Hepatocyte (in vitro differentiated cells): ENCODE results near the gene TMEM25. TPM values are rescaled to one million over a fixed set of nuclear protein-coding genes. Genes with fewer than 3 reads are reported as not detected.

Experiments
- DNase-seq: peaks from one replicate; pipeline ENCODE4 v3.0.0-alpha.2; 2016; ENCODE audit warnings: low spot score
- H2AFZ ChIP-seq: fragments of 200-600 bp; sonication (generic); 2 replicates; pipeline ENCODE4 v1.6.0; 2016; ENCODE audit warnings: antibody characterized with exemption, mild to moderate bottlenecking
- H3K27ac ChIP-seq: fragments of 200-600 bp; sonication (generic); 2 replicates; pipeline ENCODE4 v1.5.1; 2016; ENCODE audit warnings: mild to moderate bottlenecking
- H3K27me3 ChIP-seq: fragments of 200-600 bp; sonication (generic); 2 replicates; pipeline ENCODE4 v1.6.1; 2016
- H3K36me3 ChIP-seq: fragments of 200-600 bp; sonication (generic); replicated peaks from 2 replicates; pipeline ENCODE4 v1.5.1; 2016; ENCODE audit warnings: low read depth; ENCODE audit not compliant: insufficient read depth
- H3K4me1 ChIP-seq: fragments of 200-600 bp; sonication (generic); 2 replicates; pipeline ENCODE4 v1.5.1; 2016; ENCODE audit warnings: mild to moderate bottlenecking, moderate library complexity; ENCODE audit not compliant: insufficient read depth
- H3K4me2 ChIP-seq: fragments of 200-600 bp; sonication (generic); 2 replicates; pipeline ENCODE4 v1.6.0; 2016
- H3K4me3 ChIP-seq: fragments of 200-600 bp; sonication (generic); 2 replicates; pipeline ENCODE4 v1.5.1; 2016; ENCODE audit warnings: mild to moderate bottlenecking
- H3K79me2 ChIP-seq: fragments of 200-600 bp; sonication (generic); 2 replicates; pipeline ENCODE4 v1.6.0; 2017; ENCODE audit warnings: mild to moderate bottlenecking
- H3K9me2 ChIP-seq: fragments of 200-600 bp; sonication (generic); replicated peaks from 2 replicates; pipeline ENCODE4 v1.6.0; 2017; ENCODE audit warnings: mild to moderate bottlenecking; ENCODE audit not compliant: insufficient read depth
- H3K9me3 ChIP-seq: fragments of 200-600 bp; sonication (generic); 2 replicates; pipeline ENCODE4 v1.5.1; 2016; ENCODE audit warnings: low read depth, mild to moderate bottlenecking
- H4K20me1 ChIP-seq: fragments of 200-600 bp; sonication (generic); 2 replicates; pipeline ENCODE4 v1.6.0; 2016; ENCODE audit warnings: mild to moderate bottlenecking; ENCODE audit not compliant: insufficient read depth, poor library complexity, severe bottlenecking
- EZH2 ChIP-seq: fragments of 200-600 bp; sonication (generic); IDR thresholded peaks from 2 replicates; pipeline ENCODE4 v1.6.1; 2016; ENCODE audit warnings: antibody characterized with exemption, mild to moderate bottlenecking, borderline replicate concordance
- EZH2phosphoT487 ChIP-seq: fragments of 200-600 bp; sonication (generic); IDR thresholded peaks from one replicate; pipeline ENCODE4 v1.6.1; 2018; ENCODE audit warnings: antibody characterized with exemption, mild to moderate bottlenecking, low read depth, moderate library complexity; ENCODE audit not compliant: unreplicated experiment, severe bottlenecking
- WGBS: methylation state at CpG from one replicate; pipeline ENCODE4 v1.1.6; 2016; ENCODE audit warnings: low lambda C conversion rate; ENCODE audit errors: missing lambda C conversion rate; 5-methylcytosine and 5-hydroxymethylcytosine counted together
- polyA plus RNA-seq: library from polyadenylated mRNA; unstranded; fragments of >200 nt; fragmentation: Nextera tagmentation; extraction: Ambion mirVana; gene quantifications from 2 replicates; pipeline ENCODE4 v1.2.1, GENCODE V29; 2016
- total RNA-seq: library from RNA; depleted of rRNA; stranded (reverse); fragments of >200 nt; gene quantifications from 2 replicates; pipeline ENCODE4 v1.2.3, GENCODE V29; 2014
- TF ChIP-seq, protein P1 (sequence below): fragments of 200-600 bp; sonication (generic); IDR thresholded peaks from 2 replicates; pipeline ENCODE4 v1.5.1; 2016; ENCODE audit warnings: antibody characterized with exemption, mild to moderate bottlenecking; ENCODE audit not compliant: poor library complexity

TMEM25 gene
- total and polyA plus RNA-seq, 2 experiments from 2014 or later, result 32.3 to 42.9 TPM

DNA sequence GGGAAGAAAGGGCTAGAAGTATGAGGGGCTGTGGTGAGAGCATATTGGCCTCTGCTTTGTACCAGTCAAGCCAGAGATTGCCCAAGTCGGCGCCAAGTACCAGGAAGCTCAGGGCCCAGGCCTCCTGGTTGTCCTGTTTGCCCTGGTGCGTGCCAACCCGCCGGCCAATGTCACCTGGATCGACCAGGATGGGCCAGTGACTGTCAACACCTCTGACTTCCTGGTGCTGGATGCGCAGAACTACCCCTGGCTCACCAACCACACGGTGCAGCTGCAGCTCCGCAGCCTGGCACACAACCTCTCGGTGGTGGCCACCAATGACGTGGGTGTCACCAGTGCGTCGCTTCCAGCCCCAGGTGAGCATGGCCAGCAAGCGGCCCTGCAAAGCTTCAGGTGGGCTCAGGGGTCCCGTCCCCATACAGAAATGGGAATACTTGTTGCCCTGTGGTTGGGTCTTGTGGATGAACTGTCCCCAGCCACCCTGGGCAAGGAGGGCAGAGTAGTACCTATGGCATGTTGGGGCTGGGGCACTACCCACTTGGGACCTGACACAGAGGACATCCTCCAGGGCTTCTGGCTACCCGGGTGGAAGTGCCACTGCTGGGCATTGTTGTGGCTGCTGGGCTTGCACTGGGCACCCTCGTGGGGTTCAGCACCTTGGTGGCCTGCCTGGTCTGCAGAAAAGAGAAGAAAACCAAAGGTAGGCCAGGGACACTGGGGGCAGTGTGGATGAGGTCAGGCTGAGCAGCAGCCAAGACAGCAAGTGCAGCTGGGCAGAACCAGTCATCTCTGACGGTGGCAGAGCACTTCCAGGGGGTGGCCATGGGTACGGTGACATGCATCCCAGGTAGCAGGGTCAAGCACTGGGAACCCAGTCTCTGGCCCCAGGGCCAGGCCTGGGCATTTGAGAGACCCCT, 2.1 kb downstream of the TMEM25 start:
- WGBS, result 96% methylated on average over 19 of the region's 19 CpGs
- H3K36me3 ChIP-seq, result no peaks in the 10 kb centered on the region
- H2AFZ ChIP-seq, result no peak overlapping the region
- H3K9me3 ChIP-seq, result no peaks in the 10 kb centered on the region
- no peaks in the 10 kb centered on the region for H3K27me3 ChIP-seq
- DNase-seq, result no peak
- H3K4me1 ChIP-seq, result peaks cover 15% of the 10 kb centered on the region
- peak overlapping the region; percentile 9 for H3K27ac ChIP-seq
- H3K9me2 ChIP-seq, result no peaks in the 10 kb centered on the region
- no peak overlapping the region for H3K4me2 ChIP-seq
- peaks cover 10% of the 10 kb centered on the region for H3K79me2 ChIP-seq
- no peak overlapping the region for H3K4me3 ChIP-seq
- H4K20me1 ChIP-seq, result no peaks in the 10 kb centered on the region
- no peak for TF ChIP-seq EZH2
- no peak for TF ChIP-seq EZH2phosphoT487
- TF ChIP-seq, protein P1, sequence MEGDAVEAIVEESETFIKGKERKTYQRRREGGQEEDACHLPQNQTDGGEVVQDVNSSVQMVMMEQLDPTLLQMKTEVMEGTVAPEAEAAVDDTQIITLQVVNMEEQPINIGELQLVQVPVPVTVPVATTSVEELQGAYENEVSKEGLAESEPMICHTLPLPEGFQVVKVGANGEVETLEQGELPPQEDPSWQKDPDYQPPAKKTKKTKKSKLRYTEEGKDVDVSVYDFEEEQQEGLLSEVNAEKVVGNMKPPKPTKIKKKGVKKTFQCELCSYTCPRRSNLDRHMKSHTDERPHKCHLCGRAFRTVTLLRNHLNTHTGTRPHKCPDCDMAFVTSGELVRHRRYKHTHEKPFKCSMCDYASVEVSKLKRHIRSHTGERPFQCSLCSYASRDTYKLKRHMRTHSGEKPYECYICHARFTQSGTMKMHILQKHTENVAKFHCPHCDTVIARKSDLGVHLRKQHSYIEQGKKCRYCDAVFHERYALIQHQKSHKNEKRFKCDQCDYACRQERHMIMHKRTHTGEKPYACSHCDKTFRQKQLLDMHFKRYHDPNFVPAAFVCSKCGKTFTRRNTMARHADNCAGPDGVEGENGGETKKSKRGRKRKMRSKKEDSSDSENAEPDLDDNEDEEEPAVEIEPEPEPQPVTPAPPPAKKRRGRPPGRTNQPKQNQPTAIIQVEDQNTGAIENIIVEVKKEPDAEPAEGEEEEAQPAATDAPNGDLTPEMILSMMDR, result no peak

DNA sequence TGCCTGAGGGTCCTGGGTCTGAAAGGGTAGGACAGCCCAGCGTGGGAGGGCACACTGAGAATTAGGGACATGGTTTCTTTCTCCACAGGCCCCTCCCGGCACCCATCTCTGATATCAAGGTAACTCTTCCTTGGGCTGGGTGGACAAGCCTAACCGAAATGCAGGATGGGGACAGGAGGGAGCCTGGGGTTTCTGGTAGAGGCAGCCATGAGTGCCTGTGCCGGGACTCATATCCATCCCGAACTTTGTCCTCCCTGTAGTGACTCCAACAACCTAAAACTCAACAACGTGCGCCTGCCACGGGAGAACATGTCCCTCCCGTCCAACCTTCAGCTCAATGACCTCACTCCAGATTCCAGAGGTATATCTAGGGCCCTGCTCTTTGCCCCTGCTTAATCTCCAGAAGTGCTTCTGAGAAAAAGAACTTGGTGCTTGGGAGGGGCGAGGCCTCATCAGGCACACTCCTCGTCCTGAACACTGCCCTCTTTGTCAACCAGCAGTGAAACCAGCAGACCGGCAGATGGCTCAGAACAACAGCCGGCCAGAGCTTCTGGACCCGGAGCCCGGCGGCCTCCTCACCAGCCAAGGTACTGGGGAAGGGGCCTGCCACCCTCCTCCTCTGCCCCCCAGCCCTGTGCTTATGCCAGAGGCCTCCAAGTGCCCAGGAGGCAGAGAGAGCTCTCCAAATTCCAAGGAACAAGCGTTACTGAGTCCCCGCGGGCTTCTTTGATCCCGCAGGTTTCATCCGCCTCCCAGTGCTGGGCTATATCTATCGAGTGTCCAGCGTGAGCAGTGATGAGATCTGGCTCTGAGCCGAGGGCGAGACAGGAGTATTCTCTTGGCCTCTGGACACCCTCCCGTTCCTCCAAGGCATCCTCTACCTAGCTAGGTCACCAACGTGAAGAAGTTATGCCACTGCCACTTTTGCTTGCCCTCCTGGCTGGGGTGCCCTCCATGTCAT, 3.1 kb downstream of the TMEM25 start:
- H3K27me3 ChIP-seq, result no peaks in the 10 kb centered on the region
- H3K27ac ChIP-seq, result peak overlapping the region; percentile 71
- H3K36me3 ChIP-seq, result no peaks in the 10 kb centered on the region
- peaks cover 15% of the 10 kb centered on the region for H3K4me1 ChIP-seq
- no peaks in the 10 kb centered on the region for H3K9me2 ChIP-seq
- no peak overlapping the region for H3K4me2 ChIP-seq
- H3K4me3 ChIP-seq, result no peak overlapping the region
- no peak overlapping the region for H2AFZ ChIP-seq
- H3K79me2 ChIP-seq, result peaks cover 10% of the 10 kb centered on the region
- DNase-seq, result peak; percentile 51
- H4K20me1 ChIP-seq, result no peaks in the 10 kb centered on the region
- WGBS, result 79% methylated on average over 27 of the region's 27 CpGs
- TF ChIP-seq, protein P1, result no peak
- TF ChIP-seq EZH2phosphoT487 (no peak), EZH2 (no peak)
- H3K9me3 ChIP-seq, result no peaks in the 10 kb centered on the region

DNA sequence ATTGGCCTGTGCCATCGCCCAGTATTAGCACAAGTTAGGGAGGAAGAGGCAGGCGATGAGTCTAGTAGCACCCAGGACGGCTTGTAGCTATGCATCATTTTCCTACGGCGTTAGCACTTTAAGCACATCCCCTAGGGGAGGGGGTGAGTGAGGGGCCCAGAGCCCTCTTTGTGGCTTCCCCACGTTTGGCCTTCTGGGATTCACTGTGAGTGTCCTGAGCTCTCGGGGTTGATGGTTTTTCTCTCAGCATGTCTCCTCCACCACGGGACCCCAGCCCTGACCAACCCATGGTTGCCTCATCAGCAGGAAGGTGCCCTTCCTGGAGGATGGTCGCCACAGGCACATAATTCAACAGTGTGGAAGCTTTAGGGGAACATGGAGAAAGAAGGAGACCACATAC, 4.3 kb downstream of the TMEM25 start:
- no peaks in the 10 kb centered on the region for H4K20me1 ChIP-seq
- peaks cover 10% of the 10 kb centered on the region for H3K4me1 ChIP-seq
- DNase-seq, result no peak
- 85% methylated on average over 9 of the region's 9 CpGs for WGBS
- H3K9me2 ChIP-seq, result no peaks in the 10 kb centered on the region
- H3K27me3 ChIP-seq, result no peaks in the 10 kb centered on the region
- H3K4me3 ChIP-seq, result no peak overlapping the region
- H3K79me2 ChIP-seq, result peaks cover 5% of the 10 kb centered on the region
- no peaks in the 10 kb centered on the region for H3K36me3 ChIP-seq
- TF ChIP-seq EZH2phosphoT487, result no peak
- TF ChIP-seq, protein P1, result no peak
- no peak for TF ChIP-seq EZH2
- H3K9me3 ChIP-seq, result no peaks in the 10 kb centered on the region
- H2AFZ ChIP-seq, result no peak overlapping the region
- no peak overlapping the region for H3K27ac ChIP-seq
- no peak overlapping the region for H3K4me2 ChIP-seq
